ENCODE data around the gene BMPR1B.
"Not testable (repeated sequence)": the region's sequence is repeated elsewhere in the genome, so short reads cannot be mapped to it uniquely, and the experiment has no call there.

The BMPR1B gene

DNA sequence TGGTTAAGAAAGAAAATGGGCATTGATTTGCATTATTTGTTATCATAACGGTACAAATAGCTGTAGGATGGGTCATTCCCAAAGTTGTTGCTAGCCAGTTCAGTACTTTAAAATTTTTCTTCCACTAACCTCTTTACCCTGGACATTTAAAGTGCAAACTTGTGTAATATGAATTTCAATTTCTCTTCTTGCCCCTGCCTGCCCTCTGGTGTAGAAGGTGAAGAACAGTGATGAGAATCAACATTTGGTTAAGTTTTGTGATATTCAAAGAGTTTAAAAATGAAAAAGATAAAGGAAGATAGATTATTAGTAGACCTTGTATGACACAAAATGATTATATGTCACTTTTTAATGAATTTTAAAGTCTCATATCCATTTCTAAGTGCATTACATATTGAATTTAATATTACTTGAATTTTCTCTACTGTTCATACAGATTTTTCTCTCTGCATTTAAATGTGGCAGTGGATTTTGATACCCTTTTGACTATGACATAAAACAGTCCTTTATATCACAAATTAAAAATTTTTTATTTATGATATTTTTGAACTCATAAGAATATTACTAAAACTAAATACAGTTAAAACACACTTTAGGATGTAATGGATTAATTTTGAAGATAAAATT, 337.7 kb downstream of the BMPR1B start:
- DNase-seq: peak; percentile 0

DNA sequence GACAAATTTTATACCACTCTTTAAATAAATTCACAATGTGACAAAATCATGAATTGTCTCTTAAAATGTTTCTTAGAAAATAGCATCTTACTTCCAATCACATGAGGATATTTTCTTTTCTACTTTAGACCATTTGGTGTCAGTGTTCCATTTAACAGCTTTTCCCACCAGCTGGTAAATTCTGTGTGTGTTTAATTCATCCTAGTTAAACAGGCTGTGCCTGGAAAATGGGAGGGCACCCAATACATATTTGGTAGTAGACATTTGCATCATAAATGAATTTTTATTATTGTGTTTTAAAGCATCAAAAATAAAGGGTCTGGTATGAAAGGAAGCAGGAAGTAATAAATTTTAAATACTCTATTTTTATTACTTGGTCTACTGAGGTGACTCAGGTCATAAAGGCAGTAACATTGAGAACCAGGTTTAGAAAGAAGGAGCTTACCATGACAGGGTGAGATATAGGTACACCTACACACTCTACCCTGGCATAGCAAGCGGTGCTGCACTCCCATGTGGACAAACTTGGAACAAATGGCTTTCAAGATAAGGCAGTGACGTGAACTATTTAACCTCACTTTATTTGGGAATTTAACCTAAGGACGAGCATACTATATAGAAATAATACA, 344.5 kb downstream of the BMPR1B start:
- DNase-seq: no peak

DNA sequence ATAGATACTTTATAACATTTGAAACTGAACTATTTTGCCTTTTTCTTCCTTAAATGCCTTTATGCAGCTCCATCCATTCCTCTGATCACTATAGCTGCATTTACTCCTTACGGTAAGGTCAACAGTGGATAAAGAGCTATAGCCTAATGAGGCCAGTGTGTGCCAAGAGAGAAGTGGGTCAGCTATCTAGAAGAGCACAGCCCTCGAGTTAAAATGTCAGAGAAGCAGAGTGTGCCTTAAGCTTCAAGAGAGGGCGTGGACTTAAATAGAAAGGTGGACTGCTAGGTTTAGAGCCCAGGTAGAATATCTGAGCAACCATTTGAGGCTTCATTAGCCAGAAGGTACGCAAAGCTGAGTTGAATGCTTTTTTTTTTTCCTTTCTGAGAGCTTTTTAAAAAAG, 347.4 kb downstream of the BMPR1B start:
- DNase-seq: no peak

DNA sequence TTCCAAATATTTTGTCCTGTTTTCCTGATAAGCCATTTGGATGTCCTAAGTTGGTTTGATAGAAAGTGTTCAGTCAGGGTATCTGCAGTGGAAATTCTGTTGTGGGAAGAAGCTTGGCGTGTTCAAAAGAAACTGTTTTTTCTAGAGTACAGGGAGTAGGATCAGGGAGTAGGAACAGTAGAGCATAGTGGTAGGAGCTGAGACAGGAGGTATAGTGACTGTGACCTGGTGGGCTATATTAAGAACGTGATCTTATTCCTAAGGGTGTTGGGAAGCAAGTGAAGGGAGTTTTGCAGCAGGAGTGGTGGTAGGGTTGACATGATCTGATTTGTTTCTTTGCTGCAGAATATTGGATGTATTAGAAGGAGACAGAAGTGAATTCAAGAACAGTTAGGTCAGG, 348.2 kb downstream of the BMPR1B start:
- DNase-seq: no peak

DNA sequence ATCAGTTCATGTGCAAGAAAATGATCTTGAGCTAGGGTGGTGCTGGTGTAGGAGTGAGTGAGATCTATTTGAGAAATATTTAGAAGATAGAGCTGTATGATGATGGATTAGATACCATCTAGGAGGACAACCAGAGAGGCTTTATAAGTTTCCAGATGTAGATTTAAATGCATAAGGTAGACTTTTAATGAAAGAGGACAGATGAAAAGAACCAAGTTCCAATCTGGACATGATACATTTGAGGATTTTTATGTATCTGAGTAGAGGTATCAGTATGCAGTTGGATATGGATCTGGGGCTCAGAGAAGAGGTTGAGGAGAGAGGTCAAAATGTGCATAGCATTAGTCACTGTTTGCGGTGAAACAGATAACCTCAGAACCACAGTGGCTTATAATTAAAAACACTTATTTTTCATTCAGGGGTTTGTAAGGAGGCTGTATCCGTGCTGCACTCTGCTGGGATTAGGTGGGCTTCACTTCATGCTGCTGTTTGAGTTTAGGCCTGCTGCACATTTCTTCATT, 348.7 kb downstream of the BMPR1B start:
- no peak for DNase-seq

DNA sequence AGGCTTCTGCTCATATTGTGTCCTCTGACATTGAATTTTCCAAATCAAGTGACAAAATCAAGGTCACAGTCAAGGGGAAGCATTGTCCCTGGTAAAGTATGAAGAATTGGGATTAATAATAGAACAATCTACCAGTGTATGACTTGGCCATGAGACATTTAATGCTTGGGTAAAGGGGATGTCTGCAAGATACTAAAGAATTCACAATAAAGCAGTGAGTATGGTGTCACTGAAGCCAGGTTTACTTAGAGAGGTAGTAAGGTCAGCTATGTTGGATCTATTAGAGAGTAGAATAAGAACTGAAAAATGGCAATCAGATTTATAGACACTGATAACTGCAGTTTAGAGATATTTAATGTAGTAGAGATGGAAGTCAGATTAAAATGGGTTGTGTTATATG, 349.2 kb downstream of the BMPR1B start:
- no peak for DNase-seq

DNA sequence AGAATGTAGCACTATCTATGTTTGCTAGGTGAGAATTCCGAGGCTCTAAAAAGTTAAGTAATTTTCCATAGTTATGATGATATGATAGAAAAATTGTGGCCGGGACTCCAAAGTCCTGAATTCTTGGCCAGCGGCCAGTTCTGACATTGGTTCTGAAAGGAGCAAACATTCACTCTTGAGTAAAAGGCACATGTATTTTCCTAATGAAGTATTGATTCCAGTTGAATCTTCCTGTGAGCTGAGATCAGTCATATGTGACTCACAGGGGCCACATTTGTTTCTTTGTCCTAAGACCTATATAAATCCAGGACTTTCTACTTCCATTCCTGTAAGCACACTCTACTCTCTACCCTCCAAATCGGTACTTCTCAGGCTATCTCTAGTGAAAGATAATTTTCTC, 349.9 kb downstream of the BMPR1B start:
- DNase-seq: no peak

DNA sequence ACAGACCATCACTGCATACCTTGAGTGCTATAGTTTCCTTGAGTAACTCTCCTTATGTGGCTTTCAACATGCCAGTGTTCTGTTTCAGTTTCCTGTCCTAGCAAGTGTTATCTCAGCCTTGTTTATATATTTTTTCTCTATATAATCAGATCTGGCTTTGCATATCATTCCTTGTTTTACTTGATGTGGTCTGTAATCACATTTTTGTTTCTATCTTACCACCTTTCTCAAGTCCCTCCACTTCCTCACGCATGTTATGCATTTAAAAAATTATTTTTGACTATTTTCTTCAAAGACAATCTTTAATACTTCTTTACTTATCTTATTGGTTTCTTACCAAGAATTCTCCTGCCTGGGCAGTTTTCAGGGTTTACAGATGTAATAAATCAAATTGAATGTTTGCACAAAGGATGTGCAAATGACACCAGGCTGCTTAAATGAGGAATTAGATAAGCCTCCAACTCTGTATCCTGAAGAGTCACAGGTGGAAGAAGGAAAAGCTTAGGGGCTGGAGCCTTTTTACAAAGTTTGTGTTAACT, 351.2 kb downstream of the BMPR1B start:
- DNase-seq: no peak

DNA sequence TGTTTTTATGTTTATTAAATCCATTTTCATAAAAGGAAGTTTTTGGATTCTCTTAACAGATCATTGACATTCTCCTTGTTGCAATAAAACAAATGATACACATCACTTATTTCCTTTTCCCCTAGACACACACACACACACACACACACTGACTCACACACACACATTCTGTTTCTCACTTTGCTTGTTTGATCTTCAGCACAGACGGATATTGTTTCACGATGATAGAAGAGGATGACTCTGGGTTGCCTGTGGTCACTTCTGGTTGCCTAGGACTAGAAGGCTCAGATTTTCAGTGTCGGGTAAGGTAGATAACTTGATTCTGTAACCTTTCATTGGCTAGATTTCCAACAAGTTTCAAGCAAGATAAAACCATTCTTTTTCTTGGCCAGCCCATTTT, 356.8 kb downstream of the BMPR1B start:
- no peak for DNase-seq

DNA sequence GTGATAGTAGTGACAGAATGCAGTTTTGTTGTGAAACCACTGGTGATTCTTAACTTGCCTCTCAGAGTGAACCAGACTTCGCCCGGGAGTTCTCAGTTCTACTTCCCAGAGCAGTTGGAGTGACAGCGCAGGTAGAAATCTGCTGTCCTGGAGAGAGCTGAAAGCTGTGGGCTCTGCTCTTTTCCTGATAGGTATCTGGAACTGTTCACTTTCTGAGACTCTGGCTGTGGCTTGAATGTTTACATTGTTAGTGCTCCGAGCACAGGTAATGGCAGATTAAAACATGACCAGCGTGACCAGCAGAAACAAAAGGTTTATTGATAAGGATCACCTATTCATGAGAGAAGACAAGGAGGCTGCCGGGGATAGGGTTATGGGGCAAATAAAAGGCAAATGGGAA, 360.7 kb downstream of the BMPR1B start:
- no peak for DNase-seq

DNA sequence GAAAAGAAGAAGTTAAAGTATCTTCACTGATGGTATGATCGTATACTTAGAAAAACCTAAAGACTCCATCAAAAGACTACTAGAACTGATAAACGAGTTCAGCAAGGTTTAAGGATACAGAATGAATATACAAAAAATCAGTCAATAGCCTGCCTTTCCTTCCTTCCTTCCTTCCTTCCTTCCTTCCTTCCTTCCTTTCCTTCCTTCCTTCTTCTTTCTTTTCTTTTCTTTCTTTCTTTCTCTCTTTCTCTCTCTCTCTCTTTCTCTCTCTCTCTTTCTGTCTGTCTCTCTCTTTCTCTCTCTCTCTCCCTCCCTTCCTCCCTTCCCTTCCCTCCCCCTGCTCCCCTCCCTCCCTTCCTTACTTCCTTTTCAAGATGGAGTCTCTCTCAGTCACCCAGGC, 362.7 kb downstream of the BMPR1B start:
- DNase-seq: no peak

DNA sequence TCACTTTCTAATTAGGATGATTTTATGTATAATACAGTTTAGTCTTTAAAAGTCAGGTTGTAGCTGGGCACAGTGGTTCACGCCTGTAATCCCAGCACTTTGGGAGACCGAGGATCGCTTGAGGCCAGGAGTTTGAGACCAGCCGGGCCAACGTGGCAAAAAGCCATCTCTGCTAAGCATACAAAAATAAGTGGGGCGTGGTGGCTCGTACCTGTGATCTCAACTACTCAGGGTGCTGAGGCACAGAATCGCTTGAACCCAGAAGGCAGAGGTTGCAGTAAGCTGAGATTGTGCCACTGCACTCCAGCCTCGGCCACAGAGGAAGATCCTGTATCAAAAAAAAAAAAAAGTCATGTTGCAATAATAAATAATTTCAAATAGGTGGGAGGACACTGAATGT, 364.2 kb downstream of the BMPR1B start:
- DNase-seq: no peak

DNA sequence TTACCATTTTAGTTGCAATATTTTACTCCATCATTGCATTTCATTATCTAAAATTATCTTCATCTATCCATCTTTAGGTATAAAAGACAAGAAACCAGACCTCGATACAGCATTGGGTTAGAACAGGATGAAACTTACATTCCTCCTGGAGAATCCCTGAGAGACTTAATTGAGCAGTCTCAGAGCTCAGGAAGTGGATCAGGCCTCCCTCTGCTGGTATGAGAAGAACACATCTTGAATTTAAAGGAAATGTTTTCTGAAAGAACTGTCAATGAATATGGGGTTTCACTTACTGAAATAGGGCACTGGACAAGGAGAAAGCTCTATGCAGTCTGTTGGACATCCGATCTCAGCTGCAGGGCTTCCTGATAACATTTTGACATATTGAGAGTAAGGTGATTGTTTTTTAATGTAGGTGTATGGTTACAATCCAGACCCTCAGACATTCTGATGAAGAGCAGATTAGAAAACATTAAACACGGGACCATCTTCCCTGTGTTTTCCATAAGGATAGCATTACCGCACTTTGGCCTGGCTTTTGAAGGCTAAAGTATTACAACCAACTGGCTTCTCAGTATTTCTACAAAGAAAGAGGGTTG, 367.2 kb downstream of the BMPR1B start:
- no peak for DNase-seq

DNA sequence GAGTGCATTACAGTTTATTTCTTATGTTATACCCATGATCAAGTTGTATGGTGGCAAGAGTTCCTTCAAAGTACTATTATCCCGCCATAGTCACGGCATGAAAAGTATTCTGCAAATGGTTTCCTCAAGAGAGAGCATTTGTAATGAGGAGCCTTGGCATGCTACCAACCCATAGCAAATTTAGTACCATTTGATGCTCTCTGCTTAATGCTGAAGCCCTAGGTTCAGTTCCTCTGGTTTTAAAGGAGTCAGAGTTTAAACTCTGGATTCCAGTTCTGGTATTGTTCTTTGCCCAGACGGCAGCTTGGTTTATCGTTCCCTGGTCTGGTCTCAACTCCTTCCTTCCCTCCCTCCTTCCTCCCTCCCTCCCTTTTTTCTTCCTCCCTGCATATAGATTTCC, 371.3 kb downstream of the BMPR1B start:
- no peak for DNase-seq

DNA sequence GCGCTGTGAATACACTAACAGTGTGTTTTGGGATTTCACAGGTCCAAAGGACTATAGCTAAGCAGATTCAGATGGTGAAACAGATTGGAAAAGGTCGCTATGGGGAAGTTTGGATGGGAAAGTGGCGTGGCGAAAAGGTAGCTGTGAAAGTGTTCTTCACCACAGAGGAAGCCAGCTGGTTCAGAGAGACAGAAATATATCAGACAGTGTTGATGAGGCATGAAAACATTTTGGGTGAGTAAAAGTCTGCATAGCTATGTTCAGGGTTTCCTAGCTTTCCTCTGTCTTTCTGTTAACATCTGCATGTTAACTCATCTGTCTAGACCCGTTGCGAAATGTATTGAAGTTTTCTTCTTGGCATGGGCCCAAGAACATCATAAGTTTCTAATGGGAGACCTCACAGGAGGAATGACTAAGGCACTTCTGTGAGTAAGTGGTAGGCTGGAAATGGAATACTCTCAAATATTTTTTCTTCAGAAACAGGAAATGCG, 372.1 kb downstream of the BMPR1B start:
- no peak for DNase-seq

DNA sequence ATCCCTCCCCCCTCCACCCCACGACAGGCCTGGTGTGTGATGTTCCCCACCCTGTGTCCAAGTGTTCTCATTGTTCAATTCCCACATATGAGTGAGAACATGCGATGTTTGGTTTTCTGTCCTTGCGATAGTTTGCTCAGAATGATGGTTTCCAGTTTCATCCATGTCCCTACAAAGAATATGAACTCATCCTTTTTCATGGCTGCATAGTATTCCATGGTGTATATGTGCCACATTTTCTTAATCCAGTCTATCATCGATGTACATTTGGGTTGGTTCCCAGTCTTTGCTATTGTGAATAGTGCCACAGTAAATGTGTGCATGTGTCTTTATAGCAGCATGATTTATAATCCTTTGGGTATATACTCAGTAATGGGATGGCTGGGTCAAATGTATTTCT, 376.3 kb downstream of the BMPR1B start:
- DNase-seq: not testable (repeated sequence)

DNA sequence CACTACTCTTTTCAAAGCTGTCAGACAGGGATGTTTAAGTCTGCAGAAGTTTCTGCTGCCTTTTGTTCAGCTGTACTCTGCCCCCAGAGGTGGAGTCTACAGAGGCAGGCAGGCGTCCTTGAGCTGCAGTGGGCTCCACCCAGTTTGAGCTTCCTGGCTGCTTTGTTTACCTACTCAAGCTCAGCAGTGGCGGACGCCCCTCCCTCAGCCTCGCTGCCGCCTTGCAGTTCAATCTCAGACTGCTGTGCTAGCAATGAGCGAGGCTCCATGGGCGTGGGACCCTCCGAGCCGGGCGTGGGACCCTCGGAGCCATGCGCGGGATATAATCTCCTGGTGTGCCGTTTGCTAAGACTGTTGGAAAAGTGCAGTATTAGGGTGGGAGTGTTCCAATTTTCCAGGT, 381.7 kb downstream of the BMPR1B start:
- DNase-seq: not testable (repeated sequence)

DNA sequence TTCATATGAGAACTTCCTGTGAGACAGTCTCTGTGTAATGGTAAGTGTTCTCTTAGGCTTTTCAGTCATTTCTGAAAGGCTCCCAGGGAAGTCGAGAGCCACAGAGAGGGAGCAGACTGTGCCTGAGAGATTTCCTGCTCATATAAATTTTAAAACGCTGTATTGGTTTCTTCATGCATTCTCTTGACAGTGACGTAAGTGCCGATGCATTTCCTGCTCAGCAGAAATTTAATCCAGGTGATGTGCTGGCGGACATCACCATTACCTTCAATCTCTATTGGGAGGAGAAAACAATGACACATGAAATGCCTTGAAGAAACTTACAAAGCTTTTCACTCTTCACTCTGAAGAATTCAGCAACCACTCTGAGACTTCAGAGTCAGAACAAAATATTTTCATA, 383.6 kb downstream of the BMPR1B start:
- DNase-seq: no peak

DNA sequence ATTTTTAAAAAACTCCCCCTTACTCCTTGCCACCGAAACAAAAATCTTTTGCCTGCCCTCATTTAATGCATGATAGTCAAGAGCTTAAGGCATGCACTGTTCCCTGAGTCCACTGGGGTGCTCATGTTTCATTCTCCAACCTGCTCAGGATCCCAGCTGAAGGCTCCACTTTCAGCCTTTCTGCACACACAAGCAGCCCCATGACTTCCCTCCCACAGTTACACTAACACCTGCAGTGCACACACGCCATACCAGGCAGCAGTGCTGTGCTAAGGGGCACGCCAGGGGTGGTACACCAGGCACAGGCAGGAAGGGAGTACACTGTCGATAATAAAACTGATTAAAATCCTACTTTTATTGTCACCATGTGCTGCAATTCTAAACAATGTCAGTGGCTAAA, 385.2 kb downstream of the BMPR1B start:
- DNase-seq: no peak

DNA sequence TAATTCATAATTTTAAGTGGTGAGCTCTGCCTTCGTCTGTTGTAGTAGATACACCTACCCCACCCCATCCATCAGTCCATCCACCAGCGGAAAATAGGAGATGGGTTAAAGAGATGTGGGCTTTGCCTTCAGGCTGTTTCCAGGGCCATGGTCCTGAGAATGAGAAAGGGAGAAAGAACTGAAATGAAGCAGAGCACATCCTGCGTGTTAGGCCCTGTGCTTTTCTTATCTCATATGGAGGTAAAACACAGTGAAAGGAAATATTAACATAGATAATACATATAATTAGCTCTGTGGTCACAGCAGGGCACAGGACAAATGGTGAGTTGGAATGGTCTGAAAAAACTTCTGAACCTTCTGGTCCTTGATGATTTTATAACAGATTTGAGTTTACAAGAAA, 393.5 kb downstream of the BMPR1B start:
- DNase-seq: no peak

DNA sequence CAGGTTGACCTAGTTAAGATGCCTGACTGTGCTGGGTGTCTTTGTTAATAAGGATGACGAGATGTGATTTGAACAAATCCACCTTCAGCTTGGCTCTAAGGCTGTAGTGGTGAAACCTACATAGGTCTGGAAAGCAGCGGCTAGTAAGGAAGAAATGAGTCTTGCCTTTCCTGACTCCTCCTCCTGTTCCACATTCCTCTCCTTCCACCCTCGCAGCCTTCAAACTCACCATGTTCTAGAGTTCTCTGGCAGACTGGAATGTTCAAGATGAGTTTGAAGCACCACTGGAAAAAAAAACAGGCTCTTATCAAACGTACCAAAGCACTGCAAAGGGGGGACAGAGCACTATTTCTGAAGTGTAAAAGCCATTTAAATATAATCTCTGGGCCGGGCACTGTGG, 395.4 kb downstream of the BMPR1B start:
- no peak for DNase-seq

DNA sequence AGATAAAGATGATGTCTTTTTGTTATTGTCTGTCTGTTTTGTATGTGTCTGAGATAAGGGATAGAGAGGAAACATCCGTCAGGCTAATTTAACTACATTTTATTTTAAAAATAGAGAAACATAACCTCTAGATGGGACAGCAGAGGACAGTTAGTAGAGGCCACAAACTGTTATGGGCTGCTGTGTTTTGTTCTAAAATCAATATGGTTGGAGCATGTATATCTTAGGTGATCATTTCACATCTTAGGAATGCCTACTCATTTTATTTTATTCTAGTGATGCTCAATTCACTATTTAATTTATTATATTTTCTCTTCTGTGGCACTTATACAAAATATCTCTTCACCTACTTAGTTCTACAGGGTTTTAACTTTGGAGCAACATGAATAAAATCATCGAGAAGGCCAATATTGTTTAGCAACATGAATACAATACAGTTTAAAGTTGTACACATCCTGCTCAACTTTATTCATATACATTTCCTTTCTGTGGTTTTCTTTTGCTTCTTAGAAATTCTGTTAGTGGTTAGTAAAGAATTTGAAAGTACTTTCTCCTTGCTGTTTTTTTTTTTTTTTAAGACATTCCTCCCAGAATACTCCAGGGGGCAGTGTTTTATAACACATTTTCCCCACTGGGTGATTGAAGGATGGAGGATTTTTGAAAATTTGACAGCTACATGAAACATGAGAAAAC, 398.1 kb downstream of the BMPR1B start:
- peak; percentile 4 for DNase-seq

DNA sequence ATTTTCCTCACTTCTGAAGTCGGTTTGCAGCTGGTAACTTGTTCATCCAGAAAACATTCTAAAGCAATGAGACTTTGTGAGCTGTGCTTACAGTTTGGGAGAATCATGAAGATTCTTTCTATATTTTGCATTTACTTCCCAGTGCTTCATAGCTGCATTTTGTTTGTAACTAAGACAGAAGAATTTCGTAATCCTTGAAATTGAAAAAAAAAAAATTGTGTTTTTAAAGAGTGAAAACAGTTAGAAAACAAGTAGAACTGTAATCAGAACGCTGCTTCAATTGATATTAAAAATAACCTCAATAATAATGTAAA, 398.7 kb downstream of the BMPR1B start:
- DNase-seq: no peak

DNA sequence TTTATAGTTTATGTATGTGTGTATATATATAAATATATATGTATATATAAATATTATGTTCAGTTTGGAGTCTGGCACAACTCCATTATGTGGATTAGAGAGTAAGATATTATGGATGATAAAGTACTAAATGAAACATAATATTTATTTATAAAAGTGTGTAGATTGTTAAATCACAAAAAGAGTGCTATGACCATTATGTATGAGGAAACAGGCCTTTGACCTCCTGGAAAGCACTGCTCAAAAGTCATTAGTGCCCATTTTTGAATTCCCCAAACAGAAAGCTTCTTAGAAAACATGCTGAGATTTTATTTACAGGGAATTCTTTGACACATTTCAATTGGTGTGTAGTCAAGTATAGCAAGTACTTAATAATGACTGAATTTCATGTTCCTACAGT, 399.8 kb downstream of the BMPR1B start:
- DNase-seq: no peak

Measured in NCI-H1092 treated with DMSO at 0.1 percent for 48 hours (cell line).